Measurements from ENCODE around the gene CDKAL1. TPM values are rescaled to one million over a fixed set of nuclear protein-coding genes. Genes with fewer than 3 reads are reported as not detected.

Gene CDKAL1
- total and polyA plus RNA-seq, 9 of the 15 experiments (the other 6 are each of a cell fraction or from before 2014, with no cell fraction given): 11.2 to 36.3 (median 20.1) TPM

DNA sequence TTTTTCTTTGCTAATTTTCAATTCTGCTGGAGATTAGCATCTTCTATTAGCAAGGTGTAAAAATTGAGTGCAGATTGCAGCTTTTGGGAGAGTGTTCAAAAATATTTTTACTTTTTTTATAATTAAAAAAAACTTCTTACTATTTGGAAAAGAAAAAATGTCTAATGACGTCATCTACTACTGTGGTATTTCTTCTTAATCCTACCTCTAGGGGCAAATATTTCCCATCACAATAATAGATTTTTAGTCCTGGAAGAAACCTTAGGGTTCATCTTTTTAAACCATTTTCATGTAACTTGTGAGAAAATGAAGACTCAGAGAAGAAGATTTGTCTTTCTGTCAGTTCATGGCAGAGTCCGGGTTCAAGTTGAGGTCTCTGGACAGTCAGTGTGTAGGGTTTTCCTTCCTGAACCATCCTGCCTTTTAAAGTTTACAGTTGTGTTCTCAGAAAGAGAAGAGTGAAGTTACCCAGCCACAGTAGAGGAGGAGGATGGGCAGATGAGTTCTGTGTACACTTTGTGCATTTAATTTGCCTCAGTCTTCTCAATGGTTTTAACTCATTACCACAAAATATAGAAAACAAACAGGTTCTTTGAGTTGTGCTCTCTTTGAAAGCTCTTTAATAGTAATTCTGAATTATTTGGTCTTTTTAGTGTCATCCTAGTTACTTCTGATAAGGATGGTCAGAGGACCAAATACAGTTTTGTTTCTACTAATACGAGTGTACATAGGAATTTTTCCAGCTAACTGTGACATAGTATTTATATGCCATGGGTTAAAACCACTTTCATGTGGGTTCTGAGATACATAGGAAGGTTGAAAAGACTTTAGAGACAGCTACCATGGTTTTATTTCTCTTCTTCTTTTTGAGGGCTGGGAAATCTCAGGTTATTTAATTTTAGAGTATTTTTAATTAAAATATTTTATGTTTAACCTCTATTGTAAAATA, 184.7 kb downstream of the CDKAL1 start:
- no peaks in the 10 kb centered on the region for H3K27me3 ChIP-seq (ENCODE audit: control insufficient read depth in 2 of 2, insufficient read depth in 2 of 2, low read length in 2 of 2)
- no peaks in the 10 kb centered on the region; the same call in 1 of the 2 replicates for H4K20me1 ChIP-seq (replicated peaks; ENCODE audit: control insufficient read depth, insufficient read depth, low read length)
- no peak for FAIRE-seq
- in situ Hi-C loops (cut with MboI) (no loop called here), intact Hi-C loops (cut with micrococcal nuclease) (no loop called here)
- no peak overlapping the region for H3K4me3 ChIP-seq
- H3K9me3 ChIP-seq (replicated peaks; ENCODE audit: control insufficient read depth, insufficient read depth, low read depth, low read length): no peaks in the 10 kb centered on the region
- no peak overlapping the region for H2AFZ ChIP-seq (ENCODE audit: low read depth, low read length)
- WGBS (ENCODE audit: insufficient coverage, low coverage, missing lambda C conversion rate): 53% methylated on average over 3 of the region's 3 CpGs
- TF ChIP-seq, protein P1, sequence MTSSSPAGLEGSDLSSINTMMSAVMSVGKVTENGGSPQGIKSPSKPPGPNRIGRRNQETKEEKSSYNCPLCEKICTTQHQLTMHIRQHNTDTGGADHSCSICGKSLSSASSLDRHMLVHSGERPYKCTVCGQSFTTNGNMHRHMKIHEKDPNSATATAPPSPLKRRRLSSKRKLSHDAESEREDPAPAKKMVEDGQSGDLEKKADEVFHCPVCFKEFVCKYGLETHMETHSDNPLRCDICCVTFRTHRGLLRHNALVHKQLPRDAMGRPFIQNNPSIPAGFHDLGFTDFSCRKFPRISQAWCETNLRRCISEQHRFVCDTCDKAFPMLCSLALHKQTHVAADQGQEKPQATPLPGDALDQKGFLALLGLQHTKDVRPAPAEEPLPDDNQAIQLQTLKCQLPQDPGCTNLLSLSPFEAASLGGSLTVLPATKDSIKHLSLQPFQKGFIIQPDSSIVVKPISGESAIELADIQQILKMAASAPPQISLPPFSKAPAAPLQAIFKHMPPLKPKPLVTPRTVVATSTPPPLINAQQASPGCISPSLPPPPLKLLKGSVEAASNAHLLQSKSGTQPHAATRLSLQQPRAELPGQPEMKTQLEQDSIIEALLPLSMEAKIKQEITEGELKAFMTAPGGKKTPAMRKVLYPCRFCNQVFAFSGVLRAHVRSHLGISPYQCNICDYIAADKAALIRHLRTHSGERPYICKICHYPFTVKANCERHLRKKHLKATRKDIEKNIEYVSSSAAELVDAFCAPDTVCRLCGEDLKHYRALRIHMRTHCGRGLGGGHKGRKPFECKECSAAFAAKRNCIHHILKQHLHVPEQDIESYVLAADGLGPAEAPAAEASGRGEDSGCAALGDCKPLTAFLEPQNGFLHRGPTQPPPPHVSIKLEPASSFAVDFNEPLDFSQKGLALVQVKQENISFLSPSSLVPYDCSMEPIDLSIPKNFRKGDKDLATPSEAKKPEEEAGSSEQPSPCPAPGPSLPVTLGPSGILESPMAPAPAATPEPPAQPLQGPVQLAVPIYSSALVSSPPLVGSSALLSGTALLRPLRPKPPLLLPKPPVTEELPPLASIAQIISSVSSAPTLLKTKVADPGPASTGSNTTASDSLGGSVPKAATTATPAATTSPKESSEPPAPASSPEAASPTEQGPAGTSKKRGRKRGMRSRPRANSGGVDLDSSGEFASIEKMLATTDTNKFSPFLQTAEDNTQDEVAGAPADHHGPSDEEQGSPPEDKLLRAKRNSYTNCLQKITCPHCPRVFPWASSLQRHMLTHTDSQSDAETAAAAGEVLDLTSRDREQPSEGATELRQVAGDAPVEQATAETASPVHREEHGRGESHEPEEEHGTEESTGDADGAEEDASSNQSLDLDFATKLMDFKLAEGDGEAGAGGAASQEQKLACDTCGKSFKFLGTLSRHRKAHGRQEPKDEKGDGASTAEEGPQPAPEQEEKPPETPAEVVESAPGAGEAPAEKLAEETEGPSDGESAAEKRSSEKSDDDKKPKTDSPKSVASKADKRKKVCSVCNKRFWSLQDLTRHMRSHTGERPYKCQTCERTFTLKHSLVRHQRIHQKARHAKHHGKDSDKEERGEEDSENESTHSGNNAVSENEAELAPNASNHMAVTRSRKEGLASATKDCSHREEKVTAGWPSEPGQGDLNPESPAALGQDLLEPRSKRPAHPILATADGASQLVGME (CRISPR knock-in tag; IDR thresholded peaks at IDR 0.05): no peak
- TF ChIP-seq, protein P2, sequence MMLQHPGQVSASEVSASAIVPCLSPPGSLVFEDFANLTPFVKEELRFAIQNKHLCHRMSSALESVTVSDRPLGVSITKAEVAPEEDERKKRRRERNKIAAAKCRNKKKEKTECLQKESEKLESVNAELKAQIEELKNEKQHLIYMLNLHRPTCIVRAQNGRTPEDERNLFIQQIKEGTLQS (IDR thresholded peaks at IDR 0.05): peak; percentile 81
- TF ChIP-seq, protein P2 (CRISPR knock-in tag; conservative IDR thresholded peaks at IDR 0.05): no peak
- TF ChIP-seq, protein P3, sequence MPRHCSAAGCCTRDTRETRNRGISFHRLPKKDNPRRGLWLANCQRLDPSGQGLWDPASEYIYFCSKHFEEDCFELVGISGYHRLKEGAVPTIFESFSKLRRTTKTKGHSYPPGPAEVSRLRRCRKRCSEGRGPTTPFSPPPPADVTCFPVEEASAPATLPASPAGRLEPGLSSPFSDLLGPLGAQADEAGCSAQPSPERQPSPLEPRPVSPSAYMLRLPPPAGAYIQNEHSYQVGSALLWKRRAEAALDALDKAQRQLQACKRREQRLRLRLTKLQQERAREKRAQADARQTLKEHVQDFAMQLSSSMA (CRISPR knock-in tag; IDR thresholded peaks at IDR 0.05): no peak
- TF ChIP-seq MIER1 (IDR thresholded peaks at IDR 0.05; ENCODE audit: low read depth) (no peak), RBM39 (optimal IDR thresholded peaks at IDR 0.05; ENCODE audit: low read depth, low read length) (no peak), ATF7 (IDR thresholded peaks at IDR 0.05) (peak; percentile 57; the same call in 1 of the 2 replicates)
- no peaks in the 10 kb centered on the region; a peak in 1 of 5 replicates for H3K4me1 ChIP-seq (replicated peaks in 1 of 2; ENCODE audit: control insufficient read depth in 2 of 2, insufficient read depth in 2 of 2, low read length in 2 of 2)
- no peak for DNase-seq (ENCODE audit: extremely low read depth in 1 of 4, low spot score in 3 of 4)
- H3K27ac ChIP-seq (ENCODE audit: extremely low read depth, low read depth, low read length): no peak overlapping the region
- no peak overlapping the region for H3K4me2 ChIP-seq (ENCODE audit: insufficient read depth, low read length)
- ChIA-PET POLR2A (interaction anchor here (1.7 kb wide), 1 partner anchor 21 kb away, joined by 3 read pairs; no protein-coding TSS in a partner anchor), CTCF (ENCODE audit: low intra/inter-chr PET ratio) (no interaction called here)
- no peaks in the 10 kb centered on the region for H3K9me1 ChIP-seq (ENCODE audit: control insufficient read depth, insufficient read depth, low read length)
- no peak overlapping the region for H3K9ac ChIP-seq (ENCODE audit: insufficient read depth in 1 of 2, low read depth in 2 of 2, low read length in 2 of 2)
- H3K79me2 ChIP-seq (ENCODE audit: control insufficient read depth, insufficient read depth, low read length): no peaks in the 10 kb centered on the region
- ATAC-seq: no peak
- BruUV-seq (replicated peaks): no TSS peak
- no peaks in the 10 kb centered on the region for H3K36me3 ChIP-seq (ENCODE audit: control insufficient read depth, insufficient read depth, low read length)

Measured in K562 (cell line).